ENCODE data around the gene NEUROD1.
A peak's percentile ranks its signal among the peaks of the same experiment; 100 is the strongest.
"Not testable (repeated sequence)": the region's sequence is repeated elsewhere in the genome, so short reads cannot be mapped to it uniquely, and the experiment has no call there.

NEUROD1 gene

DNA sequence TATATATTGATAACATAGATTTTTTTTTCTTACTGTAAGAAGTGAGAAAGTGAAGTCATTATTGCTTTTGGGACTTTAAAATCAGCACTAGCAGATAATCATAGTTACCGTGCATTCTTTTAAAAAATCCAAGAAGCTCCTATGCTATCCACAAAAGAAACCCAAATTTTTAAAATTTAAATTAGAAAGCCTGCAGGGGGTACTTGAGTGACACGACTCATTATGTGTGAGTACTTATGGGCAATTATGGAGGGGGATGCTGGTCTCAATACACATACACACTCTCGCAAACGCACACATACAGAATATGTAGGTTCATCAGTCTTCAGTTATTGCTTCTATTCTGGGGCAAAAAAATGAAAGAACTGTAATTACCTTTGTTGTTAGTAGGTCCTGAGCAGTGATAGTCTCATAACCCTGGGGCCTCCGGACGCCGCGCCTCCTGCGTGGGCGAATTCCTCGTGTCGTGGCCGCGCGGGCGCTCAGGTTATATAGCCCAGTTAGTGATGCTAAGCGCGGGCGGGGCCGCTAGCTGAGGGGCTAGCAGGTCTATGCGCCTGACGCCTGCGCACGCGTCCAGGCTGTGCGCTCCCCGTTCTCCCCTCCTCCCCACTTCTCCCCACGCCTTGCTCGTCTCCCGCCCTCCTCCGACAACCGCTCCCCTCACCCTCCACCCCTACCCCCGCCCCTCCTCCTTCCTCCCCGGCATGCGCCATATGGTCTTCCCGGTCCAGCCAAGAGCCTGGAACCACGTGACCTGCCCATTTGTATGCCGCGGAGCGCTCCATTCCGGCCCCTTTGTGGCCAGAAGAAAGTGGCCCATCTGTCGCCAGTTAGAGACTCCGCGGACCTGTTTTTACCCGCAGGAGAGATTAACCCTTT is at the start of gene NEUROD1:
Gene NEUROD1, minus strand, starts transcription at position 463 of the 882 bp plus-strand sequence. CDS start 1,657 bp downstream, outside the sequence.
- no peak for DNase-seq (ENCODE audit: low read depth)
- no peak within 1 kb of the TSS for H3K4me3 ChIP-seq (ENCODE audit: low read length)
- TF ChIP-seq, protein P1, sequence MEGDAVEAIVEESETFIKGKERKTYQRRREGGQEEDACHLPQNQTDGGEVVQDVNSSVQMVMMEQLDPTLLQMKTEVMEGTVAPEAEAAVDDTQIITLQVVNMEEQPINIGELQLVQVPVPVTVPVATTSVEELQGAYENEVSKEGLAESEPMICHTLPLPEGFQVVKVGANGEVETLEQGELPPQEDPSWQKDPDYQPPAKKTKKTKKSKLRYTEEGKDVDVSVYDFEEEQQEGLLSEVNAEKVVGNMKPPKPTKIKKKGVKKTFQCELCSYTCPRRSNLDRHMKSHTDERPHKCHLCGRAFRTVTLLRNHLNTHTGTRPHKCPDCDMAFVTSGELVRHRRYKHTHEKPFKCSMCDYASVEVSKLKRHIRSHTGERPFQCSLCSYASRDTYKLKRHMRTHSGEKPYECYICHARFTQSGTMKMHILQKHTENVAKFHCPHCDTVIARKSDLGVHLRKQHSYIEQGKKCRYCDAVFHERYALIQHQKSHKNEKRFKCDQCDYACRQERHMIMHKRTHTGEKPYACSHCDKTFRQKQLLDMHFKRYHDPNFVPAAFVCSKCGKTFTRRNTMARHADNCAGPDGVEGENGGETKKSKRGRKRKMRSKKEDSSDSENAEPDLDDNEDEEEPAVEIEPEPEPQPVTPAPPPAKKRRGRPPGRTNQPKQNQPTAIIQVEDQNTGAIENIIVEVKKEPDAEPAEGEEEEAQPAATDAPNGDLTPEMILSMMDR (IDR thresholded peaks at IDR 0.05; ENCODE audit: insufficient read depth, low read depth, low read length, missing control alignments), result no peak

DNA sequence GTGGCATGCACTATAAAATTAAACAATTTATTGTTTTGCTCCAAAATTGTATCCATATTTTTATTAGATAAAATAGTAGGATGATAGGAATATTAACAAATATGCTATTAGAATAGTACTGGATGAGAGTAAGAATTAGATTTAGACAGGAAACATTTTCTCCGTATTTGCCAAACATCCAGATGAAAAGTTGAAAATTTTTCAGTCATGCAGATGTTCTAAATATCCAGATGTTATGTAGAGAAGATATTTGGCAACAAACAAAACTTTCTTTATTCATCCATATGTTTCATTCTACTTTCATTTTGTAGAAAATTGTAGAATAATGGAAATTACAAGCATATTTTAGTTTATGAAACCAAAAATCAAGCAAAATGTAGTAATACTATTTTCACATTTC is 45.2 kb upstream of the NEUROD1 start:
- TF ChIP-seq, protein P1 (IDR thresholded peaks at IDR 0.05; ENCODE audit: insufficient read depth, low read depth, low read length, missing control alignments), result no peak
- no peak overlapping the region for H3K4me3 ChIP-seq (ENCODE audit: low read length)
- no peak for DNase-seq (ENCODE audit: low read depth)

DNA sequence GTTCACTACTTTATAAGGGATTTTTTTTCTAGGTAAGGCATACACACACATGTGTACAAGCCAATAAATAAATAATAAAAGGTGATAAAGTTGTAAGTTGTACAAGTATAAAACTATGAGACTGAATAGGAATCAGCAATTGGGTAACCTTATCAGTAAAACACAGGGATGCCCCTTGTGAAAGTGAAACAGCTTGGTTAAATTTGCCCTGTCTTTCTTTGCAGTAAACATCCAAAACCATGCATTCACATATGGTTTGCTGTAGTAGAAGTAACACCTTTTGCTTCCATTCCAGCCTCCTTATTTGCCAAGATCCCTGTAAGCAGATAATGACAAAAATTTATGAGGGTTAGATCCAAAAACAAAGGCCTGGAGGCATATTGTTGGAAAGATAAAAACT is 44.3 kb upstream of the NEUROD1 start:
- no peak for DNase-seq (ENCODE audit: low read depth)
- H3K4me3 ChIP-seq (ENCODE audit: low read length), result no peak overlapping the region
- TF ChIP-seq, protein P1 (IDR thresholded peaks at IDR 0.05; ENCODE audit: insufficient read depth, low read depth, low read length, missing control alignments), result no peak

DNA sequence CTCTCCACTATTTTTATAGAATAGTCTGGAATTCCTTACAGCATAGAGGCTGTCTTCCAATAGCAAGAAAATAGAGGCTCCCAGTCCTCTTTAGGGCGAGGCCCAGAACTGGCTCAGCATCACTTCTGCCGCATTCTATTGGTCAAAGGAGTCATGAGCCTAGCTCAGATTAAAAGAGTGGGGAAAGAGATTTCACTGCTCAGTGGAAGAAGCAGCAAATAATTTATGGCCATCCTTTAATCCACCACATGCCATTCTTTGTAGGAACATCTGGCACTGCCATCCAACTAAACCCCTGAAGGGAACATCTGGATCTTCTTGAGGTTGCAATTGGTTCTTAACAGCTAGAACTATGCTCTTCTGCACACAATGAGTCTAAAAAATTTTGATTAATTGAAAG is 43.4 kb upstream of the NEUROD1 start:
- no peak for DNase-seq (ENCODE audit: low read depth)
- H3K4me3 ChIP-seq (ENCODE audit: low read length), result no peak overlapping the region
- TF ChIP-seq, protein P1 (IDR thresholded peaks at IDR 0.05; ENCODE audit: insufficient read depth, low read depth, low read length, missing control alignments), result no peak

DNA sequence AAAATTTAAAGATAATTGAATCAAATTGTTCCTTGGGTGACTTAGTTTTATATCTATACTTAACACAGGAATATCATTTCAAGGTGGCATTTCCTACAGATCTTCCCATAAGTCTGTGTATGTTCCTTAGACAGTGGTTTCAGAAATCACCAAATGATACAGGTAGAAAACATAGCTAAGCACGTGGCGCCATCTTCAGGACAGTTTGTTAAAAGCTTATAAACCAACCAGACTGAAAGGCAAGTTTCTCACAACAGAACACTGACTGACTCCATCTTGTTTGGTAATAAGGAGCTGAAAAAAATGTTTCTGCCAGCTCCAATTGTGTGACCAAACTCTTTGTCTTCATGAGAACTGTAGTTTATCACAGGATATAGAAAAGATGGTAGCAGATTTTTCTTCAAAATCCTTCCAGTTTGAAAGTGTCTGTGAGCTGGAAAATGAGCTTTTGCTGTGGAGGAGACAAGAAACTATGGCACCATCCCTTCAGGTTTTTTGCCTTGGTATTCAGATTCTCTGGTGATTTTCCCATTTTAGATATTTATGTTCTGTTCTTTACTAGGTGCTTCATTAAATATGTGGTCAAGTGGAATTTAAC is 34.8 kb upstream of the NEUROD1 start:
- TF ChIP-seq, protein P1 (IDR thresholded peaks at IDR 0.05; ENCODE audit: insufficient read depth, low read depth, low read length, missing control alignments), result peak; percentile 65
- H3K4me3 ChIP-seq (ENCODE audit: low read length), result no peak overlapping the region
- DNase-seq (ENCODE audit: low read depth), result peak; percentile 84

DNA sequence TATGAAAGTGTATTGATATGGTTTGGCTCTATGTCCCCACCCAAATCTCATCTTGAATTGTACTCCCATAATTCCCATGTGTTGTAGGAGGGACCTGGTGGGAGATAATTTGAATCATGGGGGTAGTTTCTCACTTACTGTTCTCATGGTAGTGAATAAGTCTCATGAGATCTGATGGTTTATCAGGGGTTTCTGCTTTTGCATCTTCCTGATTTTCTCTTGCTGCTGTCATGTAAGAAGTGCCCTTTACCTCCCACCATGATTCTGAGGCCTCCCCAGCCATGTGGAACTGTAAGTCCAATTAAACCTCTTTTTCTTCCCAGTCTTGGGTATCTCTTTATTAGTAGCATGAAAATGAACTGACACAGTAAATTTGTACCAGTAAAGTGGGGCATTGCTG is 30.7 kb upstream of the NEUROD1 start:
- DNase-seq (ENCODE audit: low read depth); H3K4me3 ChIP-seq (ENCODE audit: low read length): not testable (repeated sequence)

DNA sequence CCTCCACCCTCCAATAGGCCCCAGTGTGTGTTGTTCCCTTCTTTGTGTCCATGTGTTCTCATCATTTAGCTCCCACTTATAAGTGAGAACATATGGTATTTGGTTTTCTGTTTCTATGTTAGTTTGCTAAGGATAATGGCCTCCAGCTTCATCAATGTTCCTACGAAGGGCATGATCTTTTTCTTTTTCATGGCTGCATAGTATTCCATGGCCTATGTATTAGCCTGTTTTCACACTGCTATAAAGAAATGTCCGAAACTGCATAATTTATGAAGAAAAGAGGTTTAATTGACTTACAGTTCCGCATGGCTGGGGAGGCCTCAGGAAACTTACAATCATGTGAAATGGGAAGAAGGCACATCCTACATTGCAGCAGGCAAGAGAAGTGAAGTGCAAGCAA is 22.2 kb upstream of the NEUROD1 start:
- not testable (repeated sequence) for DNase-seq (ENCODE audit: low read depth); H3K4me3 ChIP-seq (ENCODE audit: low read length)

DNA sequence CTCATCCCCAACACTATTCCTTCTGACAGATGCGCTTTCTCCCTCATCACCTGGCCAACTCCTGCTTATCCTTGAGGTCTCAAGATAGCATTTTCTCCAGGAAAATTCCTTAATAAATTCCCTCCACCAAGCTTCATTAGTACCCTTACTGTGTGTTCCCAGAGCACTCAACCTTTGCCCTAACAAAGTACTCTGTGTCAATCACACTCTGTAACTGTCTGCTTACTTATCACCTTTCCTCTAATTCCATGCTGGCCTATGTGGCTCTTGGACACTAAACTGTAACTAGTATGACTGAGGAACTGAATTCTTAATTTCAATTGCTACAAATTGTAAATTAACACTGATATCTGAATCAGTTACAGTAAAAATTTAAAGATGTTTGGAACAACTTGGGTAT is 17.9 kb upstream of the NEUROD1 start:
- TF ChIP-seq, protein P1 (IDR thresholded peaks at IDR 0.05; ENCODE audit: insufficient read depth, low read depth, low read length, missing control alignments), result no peak
- DNase-seq (ENCODE audit: low read depth), result no peak
- no peak overlapping the region for H3K4me3 ChIP-seq (ENCODE audit: low read length)
